ENCODE results near the gene MPP2. TPM values are rescaled to one million over a fixed set of nuclear protein-coding genes. Genes with fewer than 3 reads are reported as not detected.

Gene MPP2
- total and polyA plus RNA-seq, 9 of the 15 experiments (the other 6 are each of a cell fraction or from before 2014, with no cell fraction given) = 0.04 to 1.0 (median 0.24) TPM

- no peak overlapping the region for H2AFZ ChIP-seq (ENCODE audit: low read depth, low read length)
- BruUV-seq (replicated peaks) = no TSS peak
- H4K20me1 ChIP-seq (replicated peaks; ENCODE audit: control insufficient read depth, insufficient read depth, low read length) = no peaks in the 10 kb centered on the region; the same call in 1 of the 2 replicates
- no peak overlapping the region for H3K4me2 ChIP-seq (ENCODE audit: insufficient read depth, low read length)
- no peaks in the 10 kb centered on the region for H3K9me3 ChIP-seq (replicated peaks; ENCODE audit: control insufficient read depth, insufficient read depth, low read depth, low read length)
- no peaks in the 10 kb centered on the region for H3K9me1 ChIP-seq (ENCODE audit: control insufficient read depth, insufficient read depth, low read length)
- no peaks in the 10 kb centered on the region for H3K79me2 ChIP-seq (ENCODE audit: control insufficient read depth, insufficient read depth, low read length)
- FAIRE-seq (no peak), ATAC-seq (no peak), DNase-seq (ENCODE audit: extremely low read depth in 1 of 4, low spot score in 3 of 4) (no peak)
- H3K27ac ChIP-seq (ENCODE audit: extremely low read depth, low read depth, low read length) = no peak overlapping the region
- CTCF ChIA-PET (ENCODE audit: low intra/inter-chr PET ratio) = no interaction called here
- no peaks in the 10 kb centered on the region for H3K36me3 ChIP-seq (ENCODE audit: control insufficient read depth, insufficient read depth, low read length)
- no peak overlapping the region for H3K4me3 ChIP-seq
- intact Hi-C loops (cut with micrococcal nuclease) = no loop called here
- in situ Hi-C loops (cut with MboI) = no loop called here
- TF ChIP-seq ZNF785 (CRISPR knock-in tag; IDR thresholded peaks at IDR 0.05) (no peak), ZNF407 (IDR thresholded peaks at IDR 0.05; ENCODE audit: low read depth) (no peak), AFF4 (CRISPR knock-in tag; IDR thresholded peaks at IDR 0.05) (no peak), KDM2B (CRISPR knock-in tag; IDR thresholded peaks at IDR 0.05) (no peak), SIN3A (IDR thresholded peaks at IDR 0.05; ENCODE audit: borderline replicate concordance in 2 of 2, control insufficient read depth in 1 of 2, low read depth in 2 of 2, low read length in 2 of 2) (no peak), ZNF217 (CRISPR knock-in tag; IDR thresholded peaks at IDR 0.05) (no peak)
- H3K9ac ChIP-seq (ENCODE audit: insufficient read depth in 1 of 2, low read depth in 2 of 2, low read length in 2 of 2) = no peak overlapping the region
- peaks cover 2 to 33% of the 10 kb centered on the region in 2 experiments; a peak in 4 of 5 replicates for H3K27me3 ChIP-seq (ENCODE audit: control insufficient read depth in 2 of 2, insufficient read depth in 2 of 2, low read length in 2 of 2)
- no peaks in the 10 kb centered on the region for H3K4me1 ChIP-seq (replicated peaks in 1 of 2; ENCODE audit: control insufficient read depth in 2 of 2, insufficient read depth in 2 of 2, low read length in 2 of 2)
- POLR2A ChIA-PET = interaction anchor here (0.9 to 1.2 kb wide), 2 partner anchors 9 to 10 kb away, joined by 3 to 4 read pairs; no protein-coding TSS in a partner anchor
- 0% methylated on average over 4 of the region's 4 CpGs for WGBS (ENCODE audit: insufficient coverage, low coverage, missing lambda C conversion rate)
Measured at GRCh38 chr17:43892647-43892952, 14.7 kb downstream of the MPP2 start.

All from K562 (cell line).